Peyer's patch (tissue), 4 donors: ENCODE results near the gene PRICKLE2. TPM values are rescaled to one million over a fixed set of nuclear protein-coding genes. Genes with fewer than 3 reads are reported as not detected.

Experiments
- DNase-seq, 3 donors: peaks; one replicate each; pipeline ENCODE4 v3.0.0-alpha.2; 2017 to 2019
- H3K27ac ChIP-seq, 4 donors: fragments of 200-600 bp; sonication (generic); one replicate each; pipeline ENCODE4 v1.5.1; 2016 to 2019
- H3K27me3 ChIP-seq, 2 donors: fragments of 200-600 bp; sonication (generic); one replicate each; pipeline ENCODE4 v1.5.1; 2019
- H3K36me3 ChIP-seq, 3 donors: fragments of 200-600 bp; sonication (generic); one replicate each; pipeline ENCODE4 v1.5.1; 2016 to 2019
- H3K4me1 ChIP-seq, 4 donors: fragments of 200-600 bp; sonication (generic); one replicate each; pipeline ENCODE4 v1.5.1; 2016 to 2019
- H3K4me3 ChIP-seq, 4 donors: fragments of 200-600 bp; sonication (generic); 1 replicate in 3 of 4; 2 replicates in 1 of 4; pipeline ENCODE4 v1.5.1; 2016 to 2019; ENCODE audit warnings: mild to moderate bottlenecking in 1 of 4
- H3K9me3 ChIP-seq, 4 donors: fragments of 200-600 bp; sonication (generic); one replicate each; pipeline ENCODE4 v1.5.1; 2016 to 2019; ENCODE audit warnings: mild to moderate bottlenecking in 1 of 4
- POLR2A ChIP-seq, 2 donors: fragments of 450-650 bp; IDR thresholded peaks; one replicate each; pipeline ENCODE4 v1.5.1; 2017; ENCODE audit warnings: antibody characterized with exemption in 2 of 2, mild to moderate bottlenecking in 2 of 2, moderate library complexity in 2 of 2
- total RNA-seq, 4 donors: library from RNA; depleted of rRNA; stranded (reverse); fragments of >200 nt; gene quantifications; one replicate each; pipeline ENCODE4 v1.1.0, GENCODE V29; 2016
- TF ChIP-seq, protein P1 (sequence below), 6 experiments: fragments of 450-650 bp in 4 of 6; fragments of 200-600 bp in 2 of 6; sonication (generic) in 1 of 6; IDR thresholded peaks; one replicate each; pipeline ENCODE4 v1.5.1; 2017 to 2019; ENCODE audit warnings: antibody characterized with exemption in 6 of 6, mild to moderate bottlenecking in 3 of 6, moderate library complexity in 1 of 6

PRICKLE2 gene
- total RNA-seq, 4 donors from 2014 or later = 3.5 to 22.3 (median 11.8) TPM

DNA sequence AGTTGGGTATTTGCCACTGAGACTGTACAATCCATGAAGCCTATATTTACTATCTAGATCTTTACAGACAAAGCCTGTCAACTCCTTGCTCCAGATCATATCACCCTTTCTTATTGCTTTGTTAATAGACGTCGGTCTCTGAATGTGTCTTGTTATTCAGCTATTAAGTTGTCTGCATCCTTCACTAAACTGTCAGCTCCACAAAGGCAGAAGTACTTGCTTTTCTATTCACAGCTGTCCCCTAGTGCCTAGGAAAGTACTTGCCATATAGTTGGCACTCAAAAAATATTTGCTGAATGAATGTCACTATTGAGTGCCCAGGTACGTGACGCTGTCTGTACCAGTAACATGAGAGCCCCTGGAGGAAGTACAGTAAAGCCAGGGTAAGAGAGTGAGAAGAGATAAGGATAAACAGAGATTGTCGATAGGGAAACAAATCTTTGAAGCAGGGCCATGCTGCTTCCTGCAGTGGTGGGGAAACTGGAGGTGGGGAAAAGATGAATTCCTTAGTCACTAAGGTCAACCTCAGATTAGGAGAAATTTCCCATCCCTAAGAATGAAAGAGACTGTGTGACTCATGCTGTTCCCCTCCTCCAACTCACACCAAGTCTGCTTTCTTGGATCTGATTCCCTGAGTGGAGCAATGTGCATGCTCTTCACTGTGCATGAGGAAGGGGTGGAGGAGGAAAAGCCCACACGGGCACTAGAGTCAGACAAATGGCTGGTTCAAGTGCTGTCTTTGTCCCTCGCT is 36.3 kb downstream of the PRICKLE2 start:
- Histone ChIP-seq H3K4me3 (no peak overlapping the region), H3K27me3 (no peaks in the 10 kb centered on the region), H3K27ac (peak overlapping the region in 2 of 4 donors; percentile 16 to 74), H3K9me3 (no peaks in the 10 kb centered on the region), H3K4me1 (peaks cover 0 to 4% (median 0%) of the 10 kb centered on the region in 4 donors), H3K36me3 (no peaks in the 10 kb centered on the region)
- no peak for DNase-seq
- no peak for TF ChIP-seq POLR2A (IDR thresholded peaks at IDR 0.05)
- TF ChIP-seq, protein P1, sequence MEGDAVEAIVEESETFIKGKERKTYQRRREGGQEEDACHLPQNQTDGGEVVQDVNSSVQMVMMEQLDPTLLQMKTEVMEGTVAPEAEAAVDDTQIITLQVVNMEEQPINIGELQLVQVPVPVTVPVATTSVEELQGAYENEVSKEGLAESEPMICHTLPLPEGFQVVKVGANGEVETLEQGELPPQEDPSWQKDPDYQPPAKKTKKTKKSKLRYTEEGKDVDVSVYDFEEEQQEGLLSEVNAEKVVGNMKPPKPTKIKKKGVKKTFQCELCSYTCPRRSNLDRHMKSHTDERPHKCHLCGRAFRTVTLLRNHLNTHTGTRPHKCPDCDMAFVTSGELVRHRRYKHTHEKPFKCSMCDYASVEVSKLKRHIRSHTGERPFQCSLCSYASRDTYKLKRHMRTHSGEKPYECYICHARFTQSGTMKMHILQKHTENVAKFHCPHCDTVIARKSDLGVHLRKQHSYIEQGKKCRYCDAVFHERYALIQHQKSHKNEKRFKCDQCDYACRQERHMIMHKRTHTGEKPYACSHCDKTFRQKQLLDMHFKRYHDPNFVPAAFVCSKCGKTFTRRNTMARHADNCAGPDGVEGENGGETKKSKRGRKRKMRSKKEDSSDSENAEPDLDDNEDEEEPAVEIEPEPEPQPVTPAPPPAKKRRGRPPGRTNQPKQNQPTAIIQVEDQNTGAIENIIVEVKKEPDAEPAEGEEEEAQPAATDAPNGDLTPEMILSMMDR (IDR thresholded peaks at IDR 0.05) = no peak

DNA sequence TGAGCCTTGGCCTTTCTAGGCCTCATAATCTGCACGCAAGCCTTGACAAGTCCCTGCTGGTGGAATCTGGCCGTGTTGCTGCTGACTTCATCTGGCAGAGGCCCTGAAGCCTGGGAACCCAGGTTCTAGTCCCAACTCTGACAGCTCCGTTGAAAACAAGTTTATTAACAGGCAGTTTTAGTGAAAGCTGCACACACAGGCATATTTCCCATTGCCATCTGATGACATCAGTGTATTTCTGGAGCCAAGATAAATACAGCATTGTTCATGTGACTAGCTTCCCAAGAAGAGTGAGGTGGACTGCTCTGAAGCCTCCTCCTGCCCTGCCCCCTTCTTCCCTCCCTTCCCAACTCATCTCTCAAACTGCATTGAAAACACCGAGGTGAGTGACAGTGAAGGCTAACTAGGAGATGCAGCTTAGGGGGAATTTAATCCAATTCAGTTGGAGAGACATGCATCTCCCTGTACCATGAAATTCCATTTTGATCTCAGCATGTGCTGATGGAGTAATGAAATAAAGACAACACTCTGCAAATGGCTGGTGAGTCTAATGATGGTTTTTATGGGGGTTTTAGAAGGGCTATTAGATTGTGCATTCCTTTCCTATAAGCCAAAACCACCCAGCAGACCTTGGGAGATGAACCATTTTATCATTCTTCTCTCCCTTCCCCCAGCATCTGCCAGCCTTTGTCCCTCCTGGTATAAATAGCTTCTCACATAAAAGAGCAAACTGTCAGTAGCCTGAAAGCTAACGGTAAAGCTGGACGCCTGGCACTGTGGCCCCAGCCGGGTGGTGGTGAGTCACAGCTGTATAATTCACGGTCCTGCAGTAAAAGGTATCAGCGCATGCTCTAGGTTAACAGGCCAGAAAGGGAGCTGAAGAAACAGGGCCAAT is 38.0 kb downstream of the PRICKLE2 start:
- peak in 1 of 3 donors; percentile 54 for DNase-seq

DNA sequence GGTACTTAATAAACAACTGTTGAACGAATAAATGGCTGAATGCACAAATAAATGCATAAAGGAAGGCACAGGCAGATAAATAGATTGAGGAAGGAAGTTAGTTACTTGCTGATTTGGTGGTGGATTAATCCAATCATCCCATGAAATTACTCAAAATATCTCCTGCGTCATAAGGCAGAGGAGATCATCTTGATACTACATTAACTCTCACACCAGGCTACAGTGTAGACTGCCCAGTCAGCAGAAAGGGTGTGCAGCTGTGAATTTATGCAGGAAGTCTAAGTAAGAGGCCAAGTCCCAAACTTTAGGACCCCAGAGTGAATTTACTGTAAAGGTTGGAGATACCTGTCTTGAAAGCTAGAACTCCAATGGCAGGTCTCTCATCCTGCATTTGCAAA is 38.6 kb downstream of the PRICKLE2 start:
- TF ChIP-seq, protein P1 (IDR thresholded peaks at IDR 0.05) = no peak
- TF ChIP-seq POLR2A (IDR thresholded peaks at IDR 0.05) = no peak
- peaks cover 0 to 4% (median 0%) of the 10 kb centered on the region in 4 donors for H3K4me1 ChIP-seq
- no peak for DNase-seq
- H3K27ac ChIP-seq = peak overlapping the region in 3 of 4 donors; percentile 44 to 74 (median 68)
- no peaks in the 10 kb centered on the region for H3K27me3 ChIP-seq
- no peaks in the 10 kb centered on the region for H3K36me3 ChIP-seq
- H3K9me3 ChIP-seq = no peaks in the 10 kb centered on the region
- no peak overlapping the region for H3K4me3 ChIP-seq

More for the DNA sequence above, 38.0 kb downstream of the PRICKLE2 start:
- no peak overlapping the region for H3K4me3 ChIP-seq
- TF ChIP-seq, protein P1 (IDR thresholded peaks at IDR 0.05) = no peak
- no peak for TF ChIP-seq POLR2A (IDR thresholded peaks at IDR 0.05)
- H3K27me3 ChIP-seq = no peaks in the 10 kb centered on the region
- peaks cover 0 to 4% (median 0%) of the 10 kb centered on the region in 4 donors for H3K4me1 ChIP-seq
- no peaks in the 10 kb centered on the region for H3K9me3 ChIP-seq
- H3K27ac ChIP-seq = peak overlapping the region in 3 of 4 donors; percentile 44 to 74 (median 68)
- no peaks in the 10 kb centered on the region for H3K36me3 ChIP-seq

DNA sequence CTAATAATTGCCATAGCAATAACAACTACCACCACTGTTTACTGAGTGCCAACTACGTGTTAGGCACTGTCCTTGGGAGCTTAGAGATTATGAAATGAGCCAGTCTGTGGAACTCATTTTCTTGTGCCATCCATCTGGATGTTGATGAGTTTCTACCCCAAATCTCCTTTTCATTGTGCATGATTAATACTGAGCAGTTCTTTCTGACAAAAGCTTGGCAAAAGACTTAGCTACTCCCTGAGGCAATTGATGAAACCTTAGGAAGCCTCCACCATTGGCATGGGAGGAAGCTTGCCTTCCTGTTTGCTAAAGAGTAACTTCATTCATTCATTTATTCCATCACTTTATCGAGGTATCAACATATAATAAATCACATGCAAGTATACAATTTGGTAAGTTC is 39.8 kb downstream of the PRICKLE2 start:
- TF ChIP-seq, protein P1 (IDR thresholded peaks at IDR 0.05) = no peak
- TF ChIP-seq POLR2A (IDR thresholded peaks at IDR 0.05) = no peak
- Histone ChIP-seq H3K4me1 (peaks cover 0 to 4% (median 0%) of the 10 kb centered on the region in 4 donors), H3K27me3 (no peaks in the 10 kb centered on the region), H3K36me3 (no peaks in the 10 kb centered on the region), H3K27ac (no peak overlapping the region), H3K4me3 (no peak overlapping the region), H3K9me3 (no peaks in the 10 kb centered on the region)
- DNase-seq = no peak

DNA sequence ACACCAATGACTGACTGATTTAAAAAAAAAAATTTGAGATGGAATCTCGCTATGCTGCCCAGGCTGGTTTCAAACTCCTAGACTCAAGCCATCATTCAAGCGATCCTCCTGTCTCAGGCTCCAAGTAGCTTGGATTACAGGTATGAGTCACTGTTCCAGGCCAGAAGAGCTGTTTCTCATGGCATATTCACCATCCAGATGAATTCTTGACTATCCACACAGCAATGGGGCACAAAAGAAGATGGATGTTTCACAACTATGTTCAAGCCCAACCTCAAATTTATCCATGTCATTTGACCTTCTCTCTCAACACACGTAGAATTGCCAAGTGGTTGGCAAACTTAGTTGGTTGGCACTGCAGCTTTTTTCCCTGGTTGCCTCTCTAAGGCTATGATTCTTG is 40.6 kb downstream of the PRICKLE2 start:
- peaks cover 0 to 4% (median 0%) of the 10 kb centered on the region in 4 donors for H3K4me1 ChIP-seq
- H3K27ac ChIP-seq = peak overlapping the region in 1 of 4 donors; percentile 2
- H3K9me3 ChIP-seq = no peaks in the 10 kb centered on the region
- no peaks in the 10 kb centered on the region for H3K27me3 ChIP-seq
- no peak for TF ChIP-seq POLR2A (IDR thresholded peaks at IDR 0.05)
- TF ChIP-seq, protein P1 (IDR thresholded peaks at IDR 0.05) = no peak
- no peak overlapping the region for H3K4me3 ChIP-seq
- DNase-seq = no peak
- no peaks in the 10 kb centered on the region for H3K36me3 ChIP-seq
